Activated T-helper 1 cell treated with Interleukin-2 at 50 U/mL for 16 hours (primary cell): ENCODE results near the gene DMRT3.

ENCODE experiments used
- DNase-seq: peaks from one replicate; pipeline ENCODE4 v3.0.0-alpha.2; 2020; ENCODE audit warnings: low read depth

The DMRT3 gene

GRCh38 chr9:970151-970996 lies 6.1 kb upstream of the DMRT3 start:
- no peak for DNase-seq

GRCh38 chr9:971901-972500 lies 4.5 kb upstream of the DMRT3 start:
- DNase-seq: no peak

GRCh38 chr9:972501-973294 lies 3.8 kb upstream of the DMRT3 start:
- no peak for DNase-seq

- DNase-seq: no peak
Measured at GRCh38 chr9:973295-973834, 3.1 kb upstream of the DMRT3 start.

GRCh38 chr9:974031-974995 lies 2.1 kb upstream of the DMRT3 start:
- no peak for DNase-seq

- no peak for DNase-seq
Measured at GRCh38 chr9:974996-975739, 1.3 kb upstream of the DMRT3 start.

GRCh38 chr9:975740-976257 lies 656 bp upstream of the DMRT3 start:
- no peak for DNase-seq

GRCh38 chr9:976943-977837 lies 735 bp downstream of the DMRT3 start:
- DNase-seq: no peak

GRCh38 chr9:977838-978830 lies 1.7 kb downstream of the DMRT3 start:
- no peak for DNase-seq

GRCh38 chr9:979983-980382 lies 3.5 kb downstream of the DMRT3 start:
- DNase-seq: no peak

- DNase-seq: no peak
Measured at GRCh38 chr9:980640-981039, 4.2 kb downstream of the DMRT3 start.

GRCh38 chr9:981491-981898 lies 5.0 kb downstream of the DMRT3 start:
- no peak for DNase-seq

GRCh38 chr9:982394-983230 lies 6.2 kb downstream of the DMRT3 start:
- DNase-seq: no peak

- no peak for DNase-seq
Measured at GRCh38 chr9:994005-994404, 17.6 kb downstream of the DMRT3 start.

GRCh38 chr9:995192-995591 lies 18.7 kb downstream of the DMRT3 start:
- no peak for DNase-seq

GRCh38 chr9:995781-996180 lies 19.3 kb downstream of the DMRT3 start:
- DNase-seq: no peak
